Dermis blood vessel endothelial cell (primary cell): ENCODE data around the gene RAB3D. TPM values are rescaled to one million over a fixed set of nuclear protein-coding genes. Genes with fewer than 3 reads are reported as not detected.
A peak's percentile ranks its signal among the peaks of the same experiment; 100 is the strongest.
"Not testable (repeated sequence)": the region's sequence is repeated elsewhere in the genome, so short reads cannot be mapped to it uniquely, and the experiment has no call there.

Experiments
- DNase-seq: peaks from one replicate; pipeline ENCODE4 v3.0.0; 2010
- total RNA-seq: library from RNA; depleted of rRNA; stranded (reverse); fragments of >200 nt; gene quantifications from 2 replicates; pipeline ENCODE4 v1.2.3, GENCODE V29; 2014

RAB3D gene
- 55.6 and 65.0 TPM in 2 replicates for total RNA-seq

- peak; percentile 89 for DNase-seq
These were observed at the start of gene RAB3D for GRCh38 chr19:11339254-11340098. TSS of gene RAB3D (minus strand) at chr19:11339657. CDS start at chr19:11337399, 2,258 bp downstream.

- peak; percentile 26 for DNase-seq
These were observed 47.9 kb upstream of the RAB3D start for GRCh38 chr19:11387162-11388034.

- DNase-seq: no peak
These were observed 45.3 kb upstream of the RAB3D start for GRCh38 chr19:11384778-11385129.

GRCh38 chr19:11383706-11384048 is 44.2 kb upstream of the RAB3D start:
- DNase-seq: no peak

GRCh38 chr19:11382898-11383705 is 43.6 kb upstream of the RAB3D start:
- peak; percentile 58 for DNase-seq

- peak; percentile 95 for DNase-seq
These were observed 41.4 kb upstream of the RAB3D start for GRCh38 chr19:11380653-11381537.

GRCh38 chr19:11379857-11380350 is 40.4 kb upstream of the RAB3D start:
- DNase-seq: no peak

GRCh38 chr19:11379269-11379845 is 39.9 kb upstream of the RAB3D start:
- not testable (repeated sequence) for DNase-seq

- peak; percentile 76 for DNase-seq
These were observed 39.1 kb upstream of the RAB3D start for GRCh38 chr19:11378319-11379189.

GRCh38 chr19:11377756-11378155 is 38.3 kb upstream of the RAB3D start:
- no peak for DNase-seq

GRCh38 chr19:11377237-11377636 is 37.8 kb upstream of the RAB3D start:
- DNase-seq: peak; percentile 48

- peak; percentile 62 for DNase-seq
These were observed 35.9 kb upstream of the RAB3D start for GRCh38 chr19:11375143-11375948.

- peak; percentile 100 for DNase-seq
These were observed 35.1 kb upstream of the RAB3D start, which contains the start of gene SWSAP1 for GRCh38 chr19:11374433-11375142. TSS of gene SWSAP1 (plus strand) at chr19:11374666. CDS start at chr19:11374681, 15 bp downstream.

- no peak for DNase-seq
These were observed 34.5 kb upstream of the RAB3D start for GRCh38 chr19:11373885-11374432.

- DNase-seq: no peak
These were observed 33.9 kb upstream of the RAB3D start for GRCh38 chr19:11373166-11373884.

GRCh38 chr19:11370744-11371143 is 31.3 kb upstream of the RAB3D start:
- no peak for DNase-seq

GRCh38 chr19:11367528-11367927 is 28.1 kb upstream of the RAB3D start:
- DNase-seq: no peak
